Activated T-cell treated with anti-CD3 and anti-CD28 coated beads, Interleukin-2, amount 50 U/mL, for 48 hours (primary cell): ENCODE results near the gene REXO1.
A peak's percentile ranks its signal among the peaks of the same experiment; 100 is the strongest.

Experiments used
- DNase-seq, 2 experiments: peaks; one replicate each; pipeline ENCODE4 v3.0.0-alpha.2; 2020

The REXO1 gene

GRCh38 chr19:1826557-1827521 is 21.4 kb downstream of the REXO1 start:
- no peak for DNase-seq

- DNase-seq = peak; percentile 84 to 85
Measured at GRCh38 chr19:1825909-1826556, 22.2 kb downstream of the REXO1 start.

- DNase-seq = no peak
Measured at GRCh38 chr19:1824252-1824622, 24.0 kb downstream of the REXO1 start.

GRCh38 chr19:1823539-1824251 is 24.6 kb downstream of the REXO1 start:
- DNase-seq = no peak

- no peak for DNase-seq
Measured at GRCh38 chr19:1823020-1823419, 25.3 kb downstream of the REXO1 start.

- DNase-seq = no peak
Measured at GRCh38 chr19:1822210-1822609, 26.1 kb downstream of the REXO1 start.

GRCh38 chr19:1819341-1820255 is 28.7 kb downstream of the REXO1 start:
- DNase-seq = no peak

GRCh38 chr19:1818549-1819195 is 29.6 kb downstream of the REXO1 start:
- DNase-seq = no peak

GRCh38 chr19:1817553-1818179 is 30.6 kb downstream of the REXO1 start:
- DNase-seq = no peak

GRCh38 chr19:1816530-1817298 is 31.6 kb downstream of the REXO1 start:
- DNase-seq = no peak

GRCh38 chr19:1815605-1816529 is 32.4 kb downstream of the REXO1 start:
- no peak for DNase-seq

- no peak for DNase-seq
Measured at GRCh38 chr19:1814833-1815604, 33.3 kb downstream of the REXO1 start.

- DNase-seq = no peak
Measured at GRCh38 chr19:1814391-1814790, 33.9 kb downstream of the REXO1 start.

GRCh38 chr19:1813192-1814182 is 34.8 kb downstream of the REXO1 start:
- no peak for DNase-seq

- peak; percentile 92 for DNase-seq
Measured at GRCh38 chr19:1812426-1813191, 35.7 kb downstream of the REXO1 start.

- no peak for DNase-seq
Measured at GRCh38 chr19:1811942-1812425, 36.3 kb downstream of the REXO1 start, which contains the start of gene ATP8B3. TSS of gene ATP8B3 (minus strand) at chr19:1812276. CDS start at chr19:1811736, 540 bp downstream.
